Measurements from ENCODE around the gene INTS7.

GRCh38 chr1:211895126-211895759 lies 140.1 kb downstream of the INTS7 start:
- TF ChIP-seq CTCF (IDR thresholded peaks at IDR 0.05) (no peak), POLR2A (IDR thresholded peaks at IDR 0.05) (no peak)
